Cardiac muscle cell (in vitro differentiated cells and primary cell): Measurements from ENCODE around the gene HIF1A. TPM values are rescaled to one million over a fixed set of nuclear protein-coding genes. Genes with fewer than 3 reads are reported as not detected.

Experiments
- DNase-seq, 2 donors: peaks; one replicate each; pipeline versions ENCODE4 v3.0.0 to v3.0.0-alpha.2; 2010 to 2017; ENCODE audit warnings: low read depth in 1 of 2, low spot score in 1 of 2
- H3K27ac ChIP-seq: fragments of 200-600 bp; sonication (generic); 2 replicates; pipeline ENCODE4 v1.5.1; 2016
- H3K27me3 ChIP-seq: fragments of 200-600 bp; sonication (generic); 2 replicates; pipeline ENCODE4 v1.6.0; 2016; ENCODE audit warnings: control low read depth
- H3K36me3 ChIP-seq: fragments of 200-600 bp; sonication (generic); 2 replicates; pipeline ENCODE4 v1.5.1; 2016; ENCODE audit warnings: control low read depth
- H3K4me1 ChIP-seq: fragments of 200-600 bp; sonication (generic); 2 replicates; pipeline ENCODE4 v1.8.1; 2017; ENCODE audit warnings: low read depth, mild to moderate bottlenecking, mixed run types
- H3K4me3 ChIP-seq: fragments of 200-600 bp; sonication (generic); 2 replicates; pipeline ENCODE4 v1.5.1; 2016; ENCODE audit warnings: mild to moderate bottlenecking
- H3K9me3 ChIP-seq: fragments of 200-600 bp; sonication (generic); 2 replicates; pipeline ENCODE4 v1.5.1; 2017; ENCODE audit warnings: low read depth, mild to moderate bottlenecking, control low read depth
- CTCF ChIP-seq: IDR thresholded peaks from 2 replicates; pipeline ENCODE4 v1.5.1; 2012; ENCODE audit warnings: low read depth, mild to moderate bottlenecking, low read length
- polyA plus RNA-seq: library from polyadenylated mRNA; unstranded; fragments of >200 nt; fragmentation: Nextera tagmentation; extraction: Ambion mirVana; gene quantifications from 2 replicates; pipeline ENCODE4 v1.2.1, GENCODE V29; 2016
- total RNA-seq: library from RNA; depleted of rRNA; stranded (reverse); fragments of >200 nt; gene quantifications from 2 replicates; pipeline ENCODE4 v1.2.3, GENCODE V29; 2016

Gene HIF1A
- total and polyA plus RNA-seq, 2 experiments from 2014 or later: 108 to 119 TPM

DNA sequence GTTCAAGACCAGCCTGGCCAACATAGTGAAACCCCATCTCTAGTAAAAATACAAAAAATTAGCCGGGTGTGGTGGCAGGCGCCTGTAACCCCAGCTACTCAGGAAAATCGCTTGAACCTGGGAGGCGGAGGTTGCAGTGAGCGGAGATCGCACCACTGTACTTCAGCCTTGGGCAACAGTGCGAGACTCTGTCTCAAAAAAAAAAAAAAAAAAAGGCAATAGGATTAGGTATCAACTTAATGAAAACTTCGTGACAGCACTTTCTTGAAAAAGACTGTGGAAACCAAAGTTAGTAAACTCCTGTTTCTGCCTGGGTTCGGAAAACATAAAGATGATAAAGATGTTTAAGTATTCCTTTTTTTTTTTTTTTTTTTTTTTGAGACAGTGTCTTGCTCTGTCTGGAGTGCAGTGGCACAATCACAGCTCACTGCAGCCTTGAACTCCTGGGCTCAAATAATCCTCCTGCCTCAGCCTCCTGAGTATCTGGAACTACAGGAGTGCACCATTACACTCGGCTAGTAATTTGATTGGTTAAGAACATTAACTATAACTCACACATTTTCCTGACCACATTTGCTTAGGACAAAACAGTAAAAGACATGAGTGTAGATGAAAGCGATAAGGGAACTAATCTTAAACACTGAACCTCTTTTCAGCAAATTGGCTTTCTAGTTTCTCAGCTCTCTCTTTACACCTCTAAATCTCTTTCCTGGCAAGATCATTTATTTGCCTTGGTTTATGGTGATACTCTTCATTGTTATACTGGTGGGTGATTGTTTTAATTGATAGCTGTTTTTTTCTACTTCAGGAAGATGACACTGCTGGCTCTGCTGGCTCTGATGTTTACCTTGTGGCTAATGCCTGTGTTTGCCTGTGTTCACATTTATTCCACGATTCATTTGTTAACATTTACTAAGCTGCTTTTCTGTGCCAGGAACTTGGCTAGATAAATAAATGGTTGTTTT, 15.8 kb downstream of the HIF1A start:
- Histone ChIP-seq H3K9me3 (no peaks in the 10 kb centered on the region), H3K27me3 (no peaks in the 10 kb centered on the region), H3K36me3 (no peaks in the 10 kb centered on the region), H3K4me1 (peaks cover 10% of the 10 kb centered on the region), H3K27ac (peak overlapping the region; percentile 69), H3K4me3 (no peak overlapping the region)
- no peak for TF ChIP-seq CTCF
- DNase-seq: peak in 1 of 2 donors; percentile 54

GRCh38 chr14:61712137-61712536, 16.8 kb downstream of the HIF1A start:
- Histone ChIP-seq H3K4me1 (peaks cover 13% of the 10 kb centered on the region), H3K9me3 (no peaks in the 10 kb centered on the region), H3K4me3 (no peak overlapping the region), H3K27ac (peak overlapping the region; percentile 69), H3K36me3 (no peaks in the 10 kb centered on the region), H3K27me3 (no peaks in the 10 kb centered on the region)
- no peak for TF ChIP-seq CTCF
- peak in 1 of 2 donors; percentile 47 for DNase-seq

DNA sequence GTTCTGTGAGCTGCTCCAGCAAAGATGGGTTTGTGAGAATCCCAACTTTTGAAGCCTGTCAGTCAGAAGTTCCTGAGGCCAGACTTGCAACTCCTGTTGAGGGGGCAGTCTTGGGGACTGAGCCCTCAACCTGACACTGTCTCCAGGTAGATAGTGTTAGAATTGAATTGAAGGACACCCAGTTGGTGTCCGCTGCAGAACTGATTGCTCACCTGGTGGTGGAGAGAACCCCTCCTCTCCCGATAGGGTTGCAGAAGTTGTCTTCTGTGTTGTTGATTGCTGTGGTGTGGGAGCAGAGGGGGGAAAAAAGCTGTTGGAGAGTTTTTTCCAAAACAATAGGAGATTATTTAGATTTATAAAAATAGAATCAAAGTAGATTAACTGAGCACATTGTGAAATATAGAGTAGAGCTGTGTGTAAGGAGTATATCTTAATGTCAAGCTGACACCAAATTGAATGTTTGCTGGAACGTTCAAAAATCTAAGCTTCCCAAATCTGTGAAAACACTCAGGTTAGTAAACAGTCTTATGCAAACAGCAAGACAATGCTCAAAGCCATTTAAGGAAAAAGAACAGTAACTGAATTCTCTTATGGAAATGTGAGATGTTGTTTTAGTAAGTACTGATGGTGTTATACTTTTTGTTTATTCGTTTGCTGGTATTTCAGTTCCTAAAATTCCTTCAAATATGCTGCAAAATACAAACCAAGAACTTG, 18.6 kb downstream of the HIF1A start:
- no peaks in the 10 kb centered on the region for H3K36me3 ChIP-seq
- H3K4me1 ChIP-seq: peaks cover 26% of the 10 kb centered on the region
- H3K27me3 ChIP-seq: no peaks in the 10 kb centered on the region
- no peak overlapping the region for H3K4me3 ChIP-seq
- H3K27ac ChIP-seq: peak overlapping the region; percentile 69
- no peaks in the 10 kb centered on the region for H3K9me3 ChIP-seq
- DNase-seq: no peak
- no peak for TF ChIP-seq CTCF

- H3K4me3 ChIP-seq: no peak overlapping the region
- H3K36me3 ChIP-seq: peaks cover 8% of the 10 kb centered on the region
- H3K27ac ChIP-seq: peak overlapping the region; percentile 54
- no peaks in the 10 kb centered on the region for H3K9me3 ChIP-seq
- DNase-seq: no peak
- H3K27me3 ChIP-seq: no peaks in the 10 kb centered on the region
- peaks cover 34% of the 10 kb centered on the region for H3K4me1 ChIP-seq
- TF ChIP-seq CTCF: no peak
Measured at GRCh38 chr14:61716956-61717355, 21.6 kb downstream of the HIF1A start.

DNA sequence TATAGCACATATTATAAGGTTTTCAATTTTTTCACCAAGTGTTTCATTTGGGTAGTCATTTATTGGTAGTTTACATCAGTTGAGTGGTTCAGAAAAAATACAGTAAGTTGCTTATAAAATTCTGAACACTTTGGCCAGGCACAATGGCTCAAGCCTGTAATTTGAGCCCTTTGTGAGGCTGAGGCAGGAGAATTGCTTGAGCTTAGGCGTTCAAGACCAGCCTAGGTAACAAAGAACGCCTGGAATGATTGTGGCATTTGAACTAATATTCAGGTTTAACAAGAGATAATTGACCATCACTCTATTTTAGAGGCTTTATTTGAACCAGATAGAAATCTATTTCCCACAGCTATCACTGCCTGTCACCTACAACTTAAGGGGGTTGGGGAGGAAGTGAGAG, 22.7 kb downstream of the HIF1A start:
- Histone ChIP-seq H3K36me3 (peaks cover 19% of the 10 kb centered on the region), H3K9me3 (no peaks in the 10 kb centered on the region), H3K4me1 (peaks cover 27% of the 10 kb centered on the region), H3K4me3 (no peak overlapping the region), H3K27me3 (no peaks in the 10 kb centered on the region), H3K27ac (peak overlapping the region; percentile 53)
- DNase-seq: no peak
- TF ChIP-seq CTCF: no peak
